GM12873 (cell line): ENCODE measurements around the gene RNF13.

Source experiments
- CTCF ChIP-seq: IDR thresholded peaks from 2 replicates; pipeline ENCODE4 v1.5.1; 2012; ENCODE audit warnings: low read depth, mild to moderate bottlenecking, moderate library complexity, low read length, control low read depth; ENCODE audit not compliant: insufficient read depth; ENCODE audit errors: missing control alignments

RNF13 gene

GRCh38 chr3:149783576-149783975 lies 29.4 kb upstream of the RNF13 start:
- TF ChIP-seq CTCF = no peak

GRCh38 chr3:149784064-149784704 lies 28.8 kb upstream of the RNF13 start:
- no peak for TF ChIP-seq CTCF

- no peak for TF ChIP-seq CTCF
Observed at GRCh38 chr3:149790268-149790667, 22.7 kb upstream of the RNF13 start.

GRCh38 chr3:149790698-149791097 lies 22.3 kb upstream of the RNF13 start:
- TF ChIP-seq CTCF = no peak

- TF ChIP-seq CTCF = no peak
Observed at GRCh38 chr3:149792452-149793270, 20.4 kb upstream of the RNF13 start, which contains the start of gene ANKUB1. Gene ANKUB1 (minus strand): TSS chr3:149792554. CDS start chr3:149792366, 188 bp downstream.

GRCh38 chr3:149796026-149796425 lies 17.0 kb upstream of the RNF13 start:
- no peak for TF ChIP-seq CTCF

GRCh38 chr3:149800693-149801092 lies 12.3 kb upstream of the RNF13 start:
- no peak for TF ChIP-seq CTCF
